PC-9 (cell line): ENCODE measurements around the gene RHBDL1.
A peak's percentile ranks its signal among the peaks of the same experiment; 100 is the strongest.

Experiments
- EZH2 ChIP-seq: fragments of 200-600 bp; sonication (generic); IDR thresholded peaks from 2 replicates; pipeline ENCODE4 v1.8.0; 2017; ENCODE audit warnings: antibody characterized with exemption, low read depth
- TF ChIP-seq, protein P1 (sequence below): fragments of 200-600 bp; sonication (generic); conservative IDR thresholded peaks from 2 replicates; pipeline ENCODE4 v1.6.1; 2017; ENCODE audit warnings: mixed run types, antibody characterized with exemption, mild to moderate bottlenecking, moderate library complexity

DNA sequence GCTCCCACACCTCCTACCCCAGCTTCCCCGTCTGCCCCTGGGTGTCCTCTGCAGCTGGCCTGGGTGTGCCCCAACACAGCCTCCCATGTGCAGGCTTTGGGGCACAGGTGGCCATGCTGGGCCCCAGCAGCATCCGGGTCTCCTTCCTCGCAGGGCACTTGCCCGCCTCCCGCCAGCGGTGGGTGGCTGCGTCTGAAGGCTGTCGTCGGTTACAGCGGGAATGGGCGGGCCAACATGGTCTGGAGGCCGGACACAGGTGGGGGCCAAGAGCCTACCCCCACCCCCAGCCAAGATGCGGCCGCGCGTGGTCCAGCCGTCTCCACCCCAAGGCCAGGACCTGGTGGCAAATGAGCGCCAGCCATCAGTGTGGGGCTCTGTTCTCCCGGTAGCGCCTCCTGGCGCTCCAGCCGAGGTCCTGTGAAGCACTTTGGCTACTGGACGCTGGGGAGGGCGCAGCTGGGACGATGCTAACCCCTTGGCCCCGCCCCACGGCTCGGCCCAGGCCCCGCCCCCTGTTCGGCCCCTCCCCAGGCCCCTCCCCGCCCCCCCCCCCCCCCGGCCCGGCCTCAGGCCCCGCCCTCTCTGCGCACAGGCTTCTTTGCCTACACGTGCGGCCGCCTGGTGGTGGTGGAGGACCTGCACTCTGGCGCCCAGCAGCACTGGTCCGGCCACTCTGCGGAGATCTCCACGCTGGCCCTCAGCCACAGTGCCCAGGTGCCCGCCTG lies 14.8 kb upstream of the RHBDL1 start:
- TF ChIP-seq, protein P1, sequence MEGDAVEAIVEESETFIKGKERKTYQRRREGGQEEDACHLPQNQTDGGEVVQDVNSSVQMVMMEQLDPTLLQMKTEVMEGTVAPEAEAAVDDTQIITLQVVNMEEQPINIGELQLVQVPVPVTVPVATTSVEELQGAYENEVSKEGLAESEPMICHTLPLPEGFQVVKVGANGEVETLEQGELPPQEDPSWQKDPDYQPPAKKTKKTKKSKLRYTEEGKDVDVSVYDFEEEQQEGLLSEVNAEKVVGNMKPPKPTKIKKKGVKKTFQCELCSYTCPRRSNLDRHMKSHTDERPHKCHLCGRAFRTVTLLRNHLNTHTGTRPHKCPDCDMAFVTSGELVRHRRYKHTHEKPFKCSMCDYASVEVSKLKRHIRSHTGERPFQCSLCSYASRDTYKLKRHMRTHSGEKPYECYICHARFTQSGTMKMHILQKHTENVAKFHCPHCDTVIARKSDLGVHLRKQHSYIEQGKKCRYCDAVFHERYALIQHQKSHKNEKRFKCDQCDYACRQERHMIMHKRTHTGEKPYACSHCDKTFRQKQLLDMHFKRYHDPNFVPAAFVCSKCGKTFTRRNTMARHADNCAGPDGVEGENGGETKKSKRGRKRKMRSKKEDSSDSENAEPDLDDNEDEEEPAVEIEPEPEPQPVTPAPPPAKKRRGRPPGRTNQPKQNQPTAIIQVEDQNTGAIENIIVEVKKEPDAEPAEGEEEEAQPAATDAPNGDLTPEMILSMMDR = peak; percentile 52; the same call in 1 of the 2 replicates
- no peak for TF ChIP-seq EZH2
